ENCODE data around the gene KRT27.
"Not testable (repeated sequence)": the region's sequence is repeated elsewhere in the genome, so short reads cannot be mapped to it uniquely, and the experiment has no call there.

The KRT27 gene, protein sequence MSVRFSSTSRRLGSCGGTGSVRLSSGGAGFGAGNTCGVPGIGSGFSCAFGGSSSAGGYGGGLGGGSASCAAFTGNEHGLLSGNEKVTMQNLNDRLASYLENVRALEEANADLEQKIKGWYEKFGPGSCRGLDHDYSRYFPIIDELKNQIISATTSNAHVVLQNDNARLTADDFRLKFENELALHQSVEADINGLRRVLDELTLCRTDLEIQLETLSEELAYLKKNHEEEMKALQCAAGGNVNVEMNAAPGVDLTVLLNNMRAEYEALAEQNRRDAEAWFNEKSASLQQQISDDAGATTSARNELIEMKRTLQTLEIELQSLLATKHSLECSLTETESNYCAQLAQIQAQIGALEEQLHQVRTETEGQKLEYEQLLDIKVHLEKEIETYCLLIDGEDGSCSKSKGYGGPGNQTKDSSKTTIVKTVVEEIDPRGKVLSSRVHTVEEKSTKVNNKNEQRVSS

DNA sequence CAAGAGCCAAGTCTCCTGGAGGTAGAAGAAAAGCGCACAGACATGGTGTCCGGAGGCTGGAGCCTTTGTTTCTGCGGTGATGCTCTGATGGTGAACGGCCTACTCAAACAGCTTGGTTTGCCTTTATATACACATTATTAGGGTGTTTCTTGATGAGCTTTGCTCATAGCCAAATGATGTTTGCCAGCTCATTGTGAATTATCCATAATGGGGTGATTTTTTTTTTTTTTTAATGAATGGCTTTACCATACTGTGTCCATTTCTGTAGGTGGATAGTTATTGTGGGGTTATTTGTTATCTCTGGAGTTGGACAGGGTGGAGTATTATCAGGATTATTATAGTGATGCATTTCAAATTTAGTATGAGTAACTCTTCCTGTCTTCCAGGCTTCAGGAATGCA lies at the start of gene KRT27:
KRT27 (minus strand) TSS at position 101 of the 400 bp plus-strand sequence; CDS start at position 44, 57 bp downstream.
- no peak for DNase-seq

DNA sequence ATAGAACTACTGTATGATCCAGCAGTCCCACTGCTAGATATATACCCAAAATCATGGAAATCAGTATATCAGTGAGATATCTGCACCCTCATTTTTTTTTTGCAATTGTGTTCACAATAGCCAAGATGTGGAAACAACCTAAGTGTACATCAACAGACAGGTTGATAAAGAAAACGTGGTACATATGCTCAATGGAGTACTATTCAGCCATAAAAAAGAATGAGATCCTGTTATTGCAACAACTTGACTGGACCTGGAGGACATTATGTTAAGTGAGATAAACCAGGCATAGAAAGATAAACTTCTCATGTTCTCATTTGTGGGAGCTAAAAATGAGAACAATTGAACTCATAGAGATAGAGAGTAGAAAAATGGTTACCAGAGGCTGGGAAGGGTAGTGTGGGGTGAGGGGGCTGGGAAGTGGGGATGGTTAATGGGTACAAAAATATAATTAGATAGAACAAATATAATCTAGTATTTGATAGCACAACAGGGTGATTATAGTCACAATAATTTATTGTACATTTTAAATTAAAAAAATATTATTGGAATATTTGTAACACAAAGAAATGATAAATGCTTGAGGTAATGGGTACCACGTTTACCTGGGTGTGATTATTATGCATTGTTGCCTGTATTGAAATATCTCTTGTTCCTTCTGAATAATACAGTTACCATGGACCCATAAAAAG lies 47.9 kb upstream of the KRT27 start:
- no peak for DNase-seq

DNA sequence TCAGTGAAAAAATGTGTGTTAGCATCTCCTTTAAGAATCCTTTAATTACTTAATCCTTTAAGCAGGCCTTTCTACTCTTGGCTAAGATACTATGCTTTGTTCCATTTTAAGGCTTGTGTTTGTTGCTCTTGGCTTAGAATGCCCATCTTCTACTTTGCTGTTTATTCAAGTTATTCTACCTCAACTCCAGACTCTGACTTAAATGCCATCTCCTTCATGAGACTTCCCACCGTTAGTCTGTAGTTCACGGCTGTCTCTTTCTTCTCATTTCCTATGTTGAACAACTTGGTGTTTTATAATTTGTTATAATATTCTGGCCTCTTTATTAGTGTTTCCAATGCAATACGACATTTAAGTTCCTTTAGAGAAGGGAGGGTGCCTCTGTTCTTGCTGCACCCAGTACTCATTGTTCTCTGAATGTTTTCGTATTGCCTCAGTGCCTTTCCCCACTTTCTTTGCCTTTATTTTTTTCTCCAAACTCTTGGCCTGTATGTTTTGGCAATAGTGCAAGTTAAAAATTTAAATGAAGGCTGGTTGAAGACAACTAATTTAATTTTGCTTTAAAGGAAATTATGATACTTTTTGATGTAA lies 46.2 kb upstream of the KRT27 start:
- DNase-seq = no peak

DNA sequence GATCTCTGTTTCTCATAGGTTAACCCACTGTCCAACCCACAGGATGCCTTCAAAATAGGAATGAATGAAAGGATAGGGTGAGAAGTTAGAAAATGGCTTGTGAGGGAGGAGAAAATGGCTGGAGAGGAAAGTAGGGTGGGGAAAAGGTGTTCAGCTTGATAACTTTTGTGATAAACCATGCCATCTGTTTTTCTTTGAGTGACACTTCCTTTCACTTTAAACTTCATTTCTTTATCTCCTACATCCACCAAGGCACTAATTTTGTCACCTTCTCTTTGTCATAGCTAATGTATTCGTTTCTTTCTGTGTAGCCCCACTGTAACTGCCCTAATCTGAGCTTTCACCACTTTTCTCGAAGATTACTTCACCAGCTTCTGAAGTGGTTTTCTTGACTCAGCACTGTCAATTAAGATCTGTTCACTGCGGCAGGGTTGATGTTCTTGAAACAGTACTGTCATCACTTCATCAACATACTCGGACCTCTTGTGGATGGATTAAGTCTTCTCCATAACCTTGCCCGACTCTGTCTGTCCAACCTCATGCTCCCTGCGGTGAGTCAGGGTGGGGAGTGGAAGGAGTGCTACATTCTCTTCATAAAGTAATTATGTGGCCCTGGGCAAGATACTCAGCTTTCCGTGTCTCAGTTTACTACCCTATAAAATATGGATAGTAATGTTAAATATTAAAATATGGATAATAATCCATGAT lies 45.5 kb upstream of the KRT27 start:
- DNase-seq = no peak

DNA sequence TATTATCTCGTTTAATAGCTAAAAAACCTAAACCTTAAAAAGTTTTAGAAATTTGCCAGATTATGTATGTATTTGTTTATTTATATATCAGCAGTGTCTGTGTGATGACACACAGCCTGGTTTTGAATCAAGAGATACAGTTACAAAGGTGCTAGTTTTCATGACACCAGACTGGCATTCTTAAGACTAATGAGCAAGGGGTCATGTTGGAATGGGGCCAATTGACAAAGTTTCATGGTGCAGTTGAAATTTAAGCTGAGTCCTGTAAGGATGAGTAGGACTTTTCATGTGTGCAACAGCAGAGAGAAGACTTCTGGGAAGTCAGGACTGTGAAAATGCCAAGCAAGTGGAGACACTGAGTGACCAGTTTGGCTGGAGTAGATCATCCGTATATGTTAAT lies 43.2 kb upstream of the KRT27 start:
- no peak for DNase-seq

DNA sequence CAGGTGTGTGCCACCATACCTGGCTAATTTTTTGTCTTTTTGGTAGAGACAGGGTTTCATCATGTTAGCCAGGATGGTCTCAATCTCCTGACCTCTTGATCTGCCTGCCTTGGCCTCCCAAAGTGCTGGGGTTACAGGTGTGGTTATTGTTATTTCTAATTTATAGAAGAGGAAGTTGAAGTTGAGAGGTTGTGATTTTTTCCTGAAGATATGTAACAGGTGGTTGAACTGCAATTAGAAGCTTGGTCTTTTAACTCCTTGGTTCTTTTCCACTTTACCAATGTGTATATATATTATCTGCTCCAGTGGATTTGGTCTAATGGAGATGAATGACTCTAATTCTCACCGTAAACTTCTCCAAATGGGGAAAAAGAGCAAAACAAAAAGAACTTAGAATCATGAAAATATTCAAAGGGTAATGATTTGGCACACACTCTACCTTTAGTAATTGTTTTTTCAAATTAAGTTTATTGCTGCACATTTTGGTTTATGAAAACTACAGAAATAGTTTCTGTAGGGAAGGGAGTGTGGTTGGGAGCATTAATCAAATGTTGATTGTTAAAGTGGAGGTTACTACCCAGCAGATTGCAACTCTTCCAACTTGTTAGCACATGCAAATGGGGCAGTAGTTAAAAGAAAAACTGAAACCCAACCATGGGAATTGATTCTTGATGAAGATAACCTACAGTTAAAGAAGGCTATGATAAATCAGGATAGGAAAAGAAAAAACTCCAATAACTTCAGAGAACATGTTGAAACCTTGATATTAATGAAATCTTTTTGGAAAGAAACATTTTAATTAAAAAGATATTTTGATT lies 41.9 kb upstream of the KRT27 start:
- DNase-seq = no peak

DNA sequence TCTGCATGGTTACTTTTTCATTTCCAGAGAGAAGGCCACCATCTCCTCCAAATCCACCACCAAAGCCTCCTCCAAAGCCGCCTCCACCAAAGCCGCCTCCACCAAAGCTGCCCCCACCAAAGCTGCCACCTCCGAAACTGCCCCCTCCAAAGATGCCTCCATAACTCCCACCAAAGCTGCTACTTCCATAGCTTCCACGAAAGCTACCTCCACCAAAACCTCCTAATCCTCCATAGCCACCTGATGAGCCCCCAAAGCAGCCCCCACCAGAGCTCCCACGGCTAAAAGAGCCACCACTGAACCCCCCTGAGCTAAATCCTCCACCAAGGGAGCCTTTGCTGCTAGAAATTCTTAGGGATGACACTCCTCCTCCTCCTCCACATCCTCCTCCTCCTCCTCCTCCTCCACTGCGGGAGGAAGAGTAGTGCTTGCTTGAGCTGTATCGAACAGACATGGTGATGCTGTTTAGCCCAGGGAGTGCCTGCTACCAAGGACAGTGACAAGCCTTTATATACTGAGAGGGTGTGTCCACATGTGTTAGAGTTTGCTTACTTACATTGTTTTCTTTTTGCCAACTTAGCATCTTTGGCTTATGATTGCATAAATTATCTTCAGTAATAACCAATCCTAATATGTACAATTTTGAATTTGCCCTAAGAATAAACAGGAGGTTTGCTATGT lies 39.9 kb upstream of the KRT27 start, which contains the start of gene KRT10:
KRT10 (minus strand) TSS at position 483 of the 681 bp plus-strand sequence; CDS start at position 454, 29 bp downstream.
- no peak for DNase-seq

DNA sequence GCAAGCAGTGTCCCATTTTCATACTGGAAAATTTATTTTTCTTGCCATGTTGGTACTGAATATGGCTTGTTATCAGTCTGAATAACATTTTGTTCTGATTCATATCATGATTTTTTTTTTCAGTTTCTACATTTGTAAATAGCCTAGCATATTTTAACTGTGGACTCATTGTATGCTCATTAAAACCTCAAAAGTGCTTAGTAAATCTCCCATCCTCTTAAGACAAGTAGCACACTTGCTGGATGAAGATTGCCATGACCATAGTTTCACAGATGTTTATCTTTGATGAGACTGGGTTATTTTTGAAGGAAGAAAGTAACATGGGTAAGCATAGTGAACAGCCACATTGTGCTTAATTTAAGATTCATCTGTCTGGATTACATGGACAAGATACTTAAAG lies 39.2 kb upstream of the KRT27 start:
- DNase-seq = no peak

DNA sequence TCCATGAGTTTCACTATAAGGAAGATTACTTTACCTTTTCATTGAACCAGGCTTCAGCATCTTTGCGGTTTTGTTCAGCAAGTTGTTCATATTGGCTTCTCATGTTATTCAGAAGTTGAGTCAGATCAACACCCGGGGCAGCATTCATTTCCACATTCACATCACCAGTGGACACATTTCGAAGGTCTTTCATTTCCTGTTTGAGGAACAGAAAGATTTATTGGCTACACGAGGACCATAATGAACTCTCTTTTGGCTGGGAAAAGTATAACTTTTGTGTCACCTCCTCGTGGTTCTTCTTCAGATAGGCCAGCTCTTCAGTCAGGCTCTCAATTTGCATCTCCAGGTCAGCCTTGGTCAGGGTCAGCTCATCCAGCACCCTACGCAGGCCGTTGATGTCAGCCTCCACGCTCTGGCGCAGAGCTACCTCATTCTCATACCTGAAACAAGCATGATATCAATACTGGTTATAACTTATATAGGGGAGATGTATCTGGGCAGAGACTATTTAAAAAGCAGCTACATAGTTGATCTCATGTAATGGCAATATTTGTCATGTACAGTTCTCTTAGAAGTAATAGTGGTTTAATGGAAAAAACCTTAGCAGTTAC lies 38.0 kb upstream of the KRT27 start:
- no peak for DNase-seq

DNA sequence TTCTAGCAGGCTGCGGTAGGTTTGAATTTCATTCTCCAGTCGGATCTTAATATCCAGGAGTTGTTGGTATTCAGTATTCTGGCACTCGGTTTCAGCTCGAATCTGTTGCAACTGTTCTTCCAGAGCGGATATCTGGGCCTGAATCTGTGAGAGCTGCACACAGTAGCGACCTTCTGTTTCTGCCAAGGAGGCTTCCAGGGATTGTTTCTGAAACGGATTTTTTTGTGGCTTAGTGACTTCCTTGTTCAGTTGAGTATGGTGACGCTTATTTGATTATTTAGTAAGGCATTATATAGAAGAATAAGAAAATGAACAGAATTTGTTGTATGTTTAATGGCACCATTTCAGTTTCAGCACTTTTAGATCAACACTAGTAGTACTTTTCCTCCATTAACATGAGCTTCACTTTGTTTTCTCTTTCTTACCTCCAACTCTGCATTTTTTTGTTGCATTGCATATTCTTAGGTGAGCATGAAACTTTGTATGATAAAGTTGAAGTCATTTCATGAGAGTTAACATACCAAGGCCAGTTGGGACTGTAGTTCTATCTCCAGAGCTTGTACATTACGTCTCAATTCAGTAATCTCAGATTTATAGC lies 37.3 kb upstream of the KRT27 start:
- no peak for DNase-seq

DNA sequence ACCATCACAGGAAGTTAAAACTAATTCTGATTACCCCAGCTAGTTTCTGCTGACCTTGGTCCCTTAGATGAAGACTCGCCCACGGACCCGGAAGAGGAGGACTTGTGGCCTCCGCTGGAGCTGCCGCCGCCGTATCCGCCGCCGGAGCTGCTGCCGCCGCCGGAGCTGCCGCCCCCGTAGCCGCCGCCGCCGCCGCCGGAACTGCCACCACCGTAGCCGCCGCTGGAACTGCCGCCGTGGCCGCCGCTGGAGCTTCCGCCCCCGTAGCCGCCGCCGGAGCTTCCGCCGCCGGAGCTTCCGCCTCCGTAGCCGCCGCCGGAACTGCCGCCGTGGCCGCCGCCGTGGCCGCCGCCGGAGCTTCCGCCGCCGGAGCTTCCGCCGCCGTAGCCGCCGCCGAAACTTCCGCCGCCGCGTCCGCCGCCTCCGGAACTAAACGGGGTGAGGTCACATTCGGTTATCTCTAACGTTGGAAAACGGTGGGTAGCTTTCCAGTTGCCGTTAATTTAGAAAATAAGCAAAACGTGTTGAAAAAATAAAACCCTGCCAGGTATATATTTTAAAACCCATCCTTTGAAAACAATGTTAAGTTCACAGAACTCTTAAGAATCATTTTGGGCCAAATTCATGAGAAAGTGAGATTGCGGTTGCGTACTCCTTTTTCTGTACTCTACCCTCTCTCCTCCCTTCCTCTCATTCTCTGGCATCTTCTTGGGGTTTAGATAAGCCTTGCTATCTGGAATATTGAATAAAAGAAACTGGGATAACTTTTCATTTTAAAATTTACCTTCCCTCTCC lies 36.6 kb upstream of the KRT27 start:
- DNase-seq = peak; percentile 87

DNA sequence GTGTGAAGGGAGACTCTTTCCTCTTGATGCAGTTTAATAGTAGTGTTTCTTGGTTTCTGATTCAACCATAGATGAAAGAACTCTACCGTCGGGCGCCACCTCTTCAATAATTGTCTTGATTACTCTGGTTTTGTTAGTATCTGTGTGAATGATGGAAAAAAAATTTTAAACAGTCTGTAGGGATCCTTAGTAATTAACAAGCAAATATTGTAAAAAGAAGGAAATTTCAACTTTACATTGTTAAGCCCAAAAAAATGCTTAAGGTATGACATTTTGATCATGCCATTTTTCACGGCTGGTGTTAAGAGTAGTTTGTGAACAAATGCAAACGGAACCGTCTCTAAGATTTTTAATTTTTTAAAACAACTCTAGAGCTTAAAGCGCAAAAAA lies 36.0 kb upstream of the KRT27 start:
- DNase-seq = no peak

DNA sequence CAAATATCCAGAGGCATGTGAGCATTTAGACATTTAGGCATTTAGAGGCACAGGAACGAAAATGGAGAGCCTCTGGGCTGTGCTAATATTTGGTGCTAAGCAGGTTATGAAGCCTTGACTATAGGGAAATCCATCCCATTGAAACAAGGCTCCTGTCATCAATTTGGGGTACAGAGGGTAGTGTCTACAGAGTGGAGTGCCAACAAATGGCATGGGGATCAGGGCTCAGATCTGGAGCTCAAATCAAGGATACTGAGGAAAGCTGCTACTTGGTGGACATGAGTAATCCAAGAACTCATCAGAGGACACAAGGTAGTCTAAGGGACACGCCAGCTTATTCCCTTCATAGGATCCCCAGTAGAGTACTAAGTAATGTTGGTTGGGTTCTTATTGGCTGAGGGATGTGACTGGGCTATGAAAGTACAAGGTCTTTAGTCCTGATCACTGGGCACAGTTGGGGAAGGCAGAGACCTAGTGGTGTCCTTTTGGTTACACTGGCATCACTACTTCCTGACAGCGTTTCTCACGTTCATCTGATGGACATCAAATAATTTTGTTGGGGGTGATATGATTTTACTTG lies 34.8 kb upstream of the KRT27 start:
- no peak for DNase-seq

DNA sequence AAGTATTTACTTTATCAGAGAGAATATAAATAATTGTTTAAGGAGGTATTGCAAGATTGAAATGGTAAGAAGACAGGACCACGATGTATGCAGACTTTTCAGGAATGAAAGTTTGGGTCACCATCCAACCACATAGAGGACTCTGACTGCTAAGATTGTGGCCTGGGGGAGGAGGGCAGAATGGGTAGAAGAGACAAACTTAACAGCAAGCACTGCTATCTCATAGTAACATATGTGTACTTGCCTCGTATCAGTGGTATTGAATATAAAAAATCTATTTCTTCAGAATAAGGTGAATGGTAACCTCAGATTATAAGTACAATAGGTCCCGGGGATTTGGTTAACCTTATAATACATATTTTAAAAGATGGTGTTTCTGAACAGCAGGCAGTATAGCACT lies 34.2 kb upstream of the KRT27 start:
- DNase-seq = no peak

DNA sequence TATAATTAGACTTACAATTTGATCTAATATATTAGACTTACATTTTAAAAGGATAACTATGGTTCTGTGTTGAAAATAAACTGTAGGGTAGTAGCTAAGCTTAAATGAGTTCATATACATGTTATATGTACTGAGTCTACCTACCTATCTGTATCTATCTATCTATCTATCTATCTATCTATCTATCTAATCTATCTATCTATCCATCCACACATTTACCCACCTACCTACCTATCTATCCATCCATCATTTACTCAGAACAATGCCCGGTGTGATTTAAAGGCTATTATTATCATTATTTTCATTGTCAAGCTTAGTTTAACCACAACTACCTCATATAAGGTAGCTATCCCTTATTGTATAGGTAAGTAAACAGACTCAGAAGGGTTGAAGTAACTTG lies 33.0 kb upstream of the KRT27 start:
- no peak for DNase-seq

DNA sequence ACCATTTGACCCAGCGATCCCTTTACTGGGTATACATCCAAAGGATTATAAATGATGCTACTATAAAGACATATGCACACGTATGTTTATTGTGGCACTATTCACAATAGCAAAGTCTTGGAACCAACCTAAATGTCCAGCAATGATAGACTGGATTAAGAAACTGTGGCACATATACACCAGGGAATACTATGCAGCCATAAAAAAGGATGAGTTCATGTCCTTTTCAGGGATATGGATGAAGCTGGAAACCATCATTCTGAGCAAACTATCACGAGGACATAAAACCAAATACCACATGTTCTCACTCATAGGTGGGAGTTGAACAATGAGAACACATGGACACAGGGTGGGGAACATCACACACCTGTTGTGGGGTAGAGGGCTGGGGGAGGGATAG lies 32.3 kb upstream of the KRT27 start:
- DNase-seq = not testable (repeated sequence)

DNA sequence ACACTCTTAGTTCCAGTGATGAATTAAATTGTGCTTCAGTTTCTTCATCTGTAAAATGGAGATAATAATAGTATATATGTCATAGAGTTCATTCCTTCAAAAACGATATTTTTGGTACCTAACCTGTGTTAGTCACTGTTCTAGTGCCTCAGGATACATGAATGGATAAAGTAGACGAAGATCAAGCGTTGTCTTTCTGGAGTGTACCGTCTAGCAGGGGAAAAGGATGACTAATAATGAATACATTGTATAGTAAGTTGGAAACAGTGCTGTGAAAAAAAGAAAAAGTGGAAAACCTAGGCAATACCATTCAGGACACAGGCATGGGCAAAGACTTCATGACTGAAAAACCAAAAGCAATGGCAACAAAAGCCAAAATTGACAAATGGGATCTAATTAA lies 31.5 kb upstream of the KRT27 start:
- no peak for DNase-seq

DNA sequence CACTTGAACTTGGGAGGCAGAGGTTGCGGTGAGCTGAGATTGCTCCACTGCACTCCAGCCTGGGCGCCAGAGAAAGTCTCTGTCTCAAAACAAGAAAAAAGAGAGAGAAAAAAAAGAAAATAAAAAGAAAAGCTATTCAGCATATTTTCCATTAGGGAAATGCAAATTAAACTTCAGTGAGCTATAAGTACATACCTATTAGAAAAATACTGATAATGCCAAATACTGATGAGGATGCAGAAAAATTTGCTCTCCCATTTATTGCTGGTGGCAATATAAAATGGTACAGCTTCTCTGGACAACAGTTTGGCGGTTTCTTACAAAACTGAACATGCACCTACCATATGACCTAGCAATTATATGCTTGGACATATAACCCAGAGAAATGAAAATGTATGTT lies 30.3 kb upstream of the KRT27 start:
- no peak for DNase-seq

DNA sequence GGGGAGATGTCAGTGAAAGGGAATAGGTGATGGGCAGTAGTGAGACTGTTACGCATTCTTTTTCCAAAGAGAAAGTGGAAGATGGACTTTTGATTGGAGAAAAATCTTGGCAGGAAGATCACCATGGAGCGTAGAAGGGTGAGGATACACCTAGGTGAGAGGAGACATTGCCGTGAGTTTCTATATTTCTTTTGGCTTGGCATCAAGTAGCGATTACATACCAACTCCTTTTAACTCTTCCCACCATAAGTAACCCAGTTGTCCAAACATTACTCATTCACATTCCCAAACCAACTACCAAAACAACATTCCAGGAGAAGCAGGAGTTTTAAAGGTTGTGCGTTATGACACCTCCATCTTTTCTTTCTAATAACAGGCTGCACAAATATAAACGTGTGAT lies 28.1 kb upstream of the KRT27 start:
- no peak for DNase-seq

Data from CD4-positive, alpha-beta T cell treated with Interleukin-15 for 1 hour (primary cell).